ENCODE measurements around the gene APCS.

DNA sequence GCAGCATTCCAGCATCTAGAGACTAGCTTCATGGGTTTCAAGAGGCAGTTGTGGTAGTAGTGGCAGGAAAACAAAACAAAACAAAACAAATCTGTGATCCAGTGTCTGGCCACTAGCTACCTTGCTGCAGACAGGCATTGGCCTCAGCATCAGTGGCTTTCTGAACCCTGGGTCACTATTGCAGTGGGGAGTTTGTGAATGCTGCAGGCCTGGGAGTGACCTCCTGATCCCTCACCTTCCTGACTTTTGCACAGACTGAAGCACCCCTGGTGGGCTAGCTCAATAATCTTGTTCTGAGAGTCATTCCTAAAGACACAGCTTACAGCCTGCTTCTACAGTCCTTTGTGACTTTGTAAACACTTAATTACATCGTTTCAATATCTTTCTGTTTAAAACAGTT lies 24.9 kb upstream of the APCS start:
- TF ChIP-seq CTCF (IDR thresholded peaks at IDR 0.05) (no peak), EP300 (IDR thresholded peaks at IDR 0.05) (no peak), POLR2A (IDR thresholded peaks at IDR 0.05) (no peak)
